HG03442 (cell line): Measurements from ENCODE around the gene PRDX5.
A peak's percentile ranks its signal among the peaks of the same experiment; 100 is the strongest.
"Not testable (repeated sequence)": the region's sequence is repeated elsewhere in the genome, so short reads cannot be mapped to it uniquely, and the experiment has no call there.

ENCODE experiments used
- ATAC-seq: cut with Tn5 transposase; IDR thresholded peaks from one replicate; pipeline ENCODE4 v1.9.1; 2021; ENCODE audit warnings: mild to moderate bottlenecking, moderate library complexity; ENCODE audit not compliant: unreplicated experiment

The PRDX5 gene

GRCh38 chr11:64323373-64323772 is 5.5 kb downstream of the PRDX5 start:
- ATAC-seq = no peak

GRCh38 chr11:64323984-64324383 is 6.1 kb downstream of the PRDX5 start:
- ATAC-seq = not testable (repeated sequence)

- ATAC-seq = no peak
Measured at GRCh38 chr11:64324692-64325469, 7.0 kb downstream of the PRDX5 start.

- no peak for ATAC-seq
Measured at GRCh38 chr11:64327375-64327774, 9.5 kb downstream of the PRDX5 start.

GRCh38 chr11:64327993-64328392 is 10.1 kb downstream of the PRDX5 start:
- ATAC-seq = no peak

GRCh38 chr11:64330888-64331287 is 13.0 kb downstream of the PRDX5 start:
- ATAC-seq = no peak

- ATAC-seq = peak; percentile 54
Measured at GRCh38 chr11:64331569-64332371, 13.8 kb downstream of the PRDX5 start.

GRCh38 chr11:64333556-64333955 is 15.6 kb downstream of the PRDX5 start:
- ATAC-seq = no peak

- ATAC-seq = peak; percentile 75
Measured at GRCh38 chr11:64334764-64335735, 17.1 kb downstream of the PRDX5 start.

GRCh38 chr11:64337538-64338249 is 19.8 kb downstream of the PRDX5 start:
- no peak for ATAC-seq

- no peak for ATAC-seq
Measured at GRCh38 chr11:64338716-64339115, 20.8 kb downstream of the PRDX5 start.

- ATAC-seq = no peak
Measured at GRCh38 chr11:64339286-64339685, 21.4 kb downstream of the PRDX5 start.

- peak; percentile 39 for ATAC-seq
Measured at GRCh38 chr11:64339754-64340408, 22.0 kb downstream of the PRDX5 start, which contains the start of gene CCDC88B. Gene CCDC88B, plus strand, starts transcription at chr11:64340204. Its CDS starts 63 bp downstream, at chr11:64340267.

GRCh38 chr11:64340671-64341335 is 22.9 kb downstream of the PRDX5 start:
- peak; percentile 38 for ATAC-seq

GRCh38 chr11:64341429-64341828 is 23.5 kb downstream of the PRDX5 start:
- no peak for ATAC-seq

- peak; percentile 38 for ATAC-seq
Measured at GRCh38 chr11:64341851-64342791, 24.2 kb downstream of the PRDX5 start.

GRCh38 chr11:64342869-64343745 is 25.2 kb downstream of the PRDX5 start:
- ATAC-seq = no peak
